Activated naive CD4-positive, alpha-beta T cell treated with anti-CD3 and anti-CD28 coated beads for 36 hours (primary cell): ENCODE results near the gene KY. TPM values are rescaled to one million over a fixed set of nuclear protein-coding genes. Genes with fewer than 3 reads are reported as not detected.

Experiments used
- CTCF ChIA-PET: fragments of 350-600 bp; sonication (Branson Sonifier 250); formaldehyde crosslinking; loops from one replicate; lab custom pipeline; 2021; ENCODE audit warnings: antibody characterized with exemption; lab: Charles Lee
- DNase-seq: peaks from one replicate; pipeline ENCODE4 v3.0.0-alpha.2; 2020
- H3K27ac Mint-ChIP-seq: one replicate; pipeline ENCODE4 v1.8.0; 2021; ENCODE audit warnings: mild to moderate bottlenecking, mixed read lengths
- H3K27me3 Mint-ChIP-seq: one replicate; pipeline ENCODE4 v1.8.0; 2021; ENCODE audit warnings: low read depth, mixed read lengths
- H3K36me3 Mint-ChIP-seq: one replicate; pipeline ENCODE4 v1.8.0; 2021; ENCODE audit warnings: low read depth, mixed read lengths
- H3K4me1 Mint-ChIP-seq: one replicate; pipeline ENCODE4 v1.8.0; 2021; ENCODE audit warnings: low read depth, mixed read lengths
- H3K4me3 Mint-ChIP-seq: one replicate; pipeline ENCODE4 v1.8.0; 2021; ENCODE audit warnings: mild to moderate bottlenecking, moderate library complexity, mixed read lengths
- H3K9me3 Mint-ChIP-seq: one replicate; pipeline ENCODE4 v1.8.0; 2021; ENCODE audit warnings: mixed read lengths
- intact Hi-C: fragments of 100-400 bp; cut with micrococcal nuclease; formaldehyde crosslinking; loops from one replicate; pipeline ENCODE4 v1.15.1; 2023
- total RNA-seq, 2 experiments: library from RNA; stranded (reverse); gene quantifications; one replicate each; pipeline ENCODE4 v1.2.3, GENCODE V29; 2021

The KY gene
- total RNA-seq: not detected

GRCh38 chr3:134650431-134651346 lies at the start of gene KY:
TSS of gene KY (minus strand) at chr3:134651022. CDS start at chr3:134650960, 62 bp downstream.
- CTCF ChIA-PET: interaction anchor here (0.5 to 1.6 kb wide), 3 partner anchors 12 to 595 kb away, joined by 4 to 5 read pairs (median 4); no protein-coding TSS in a partner anchor
- Mint-ChIP-seq H3K4me1 (no peaks in the 10 kb centered on the region), H3K27ac (no peak within 1 kb of the TSS), H3K4me3 (no peak within 1 kb of the TSS), H3K9me3 (no peaks in the 10 kb centered on the region), H3K36me3 (no peaks in the 10 kb centered on the region), H3K27me3 (peaks cover 19% of the 10 kb centered on the region)
- intact Hi-C loops: loop anchor here (1.0 kb wide), 1 partner anchor 105 kb away; no protein-coding TSS in a partner anchor
- DNase-seq: no peak

DNA sequence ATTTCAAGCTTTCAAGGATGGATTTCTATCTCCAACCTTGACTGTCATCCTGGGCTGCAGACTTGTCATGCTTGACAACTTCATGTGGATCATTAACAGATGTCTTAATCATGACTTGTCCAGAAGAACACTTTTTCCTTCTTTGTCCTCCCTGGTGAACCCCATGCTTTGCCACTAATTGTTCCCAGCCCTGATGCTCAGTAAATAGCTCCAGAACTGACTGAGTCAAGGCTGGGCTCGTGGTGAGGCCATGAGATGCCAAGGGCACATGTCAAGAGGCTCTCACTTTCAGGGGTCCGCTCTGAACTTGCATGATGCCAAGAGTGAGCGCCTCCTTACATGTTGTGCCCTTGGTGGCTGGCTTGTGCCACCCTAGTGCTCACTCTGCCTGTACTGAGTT lies 48.9 kb upstream of the KY start:
- Mint-ChIP-seq H3K4me1 (no peaks in the 10 kb centered on the region), H3K36me3 (no peaks in the 10 kb centered on the region), H3K9me3 (no peaks in the 10 kb centered on the region), H3K27me3 (peaks cover 4% of the 10 kb centered on the region), H3K4me3 (no peak overlapping the region), H3K27ac (no peak overlapping the region)
- no peak for DNase-seq
- CTCF ChIA-PET: no interaction called here
- intact Hi-C loops: no loop called here

- CTCF ChIA-PET: no interaction called here
- intact Hi-C loops: no loop called here
- H3K36me3 Mint-ChIP-seq: no peaks in the 10 kb centered on the region
- DNase-seq: no peak
- no peak overlapping the region for H3K4me3 Mint-ChIP-seq
- H3K27ac Mint-ChIP-seq: no peak overlapping the region
- no peaks in the 10 kb centered on the region for H3K9me3 Mint-ChIP-seq
- H3K4me1 Mint-ChIP-seq: no peaks in the 10 kb centered on the region
- peaks cover 7% of the 10 kb centered on the region for H3K27me3 Mint-ChIP-seq
Measured at GRCh38 chr3:134699141-134699711, 48.4 kb upstream of the KY start.

GRCh38 chr3:134697830-134698689 lies 47.2 kb upstream of the KY start:
- intact Hi-C loops: no loop called here
- Mint-ChIP-seq H3K36me3 (no peaks in the 10 kb centered on the region), H3K9me3 (no peaks in the 10 kb centered on the region), H3K4me3 (no peak overlapping the region), H3K27me3 (peaks cover 7% of the 10 kb centered on the region), H3K4me1 (no peaks in the 10 kb centered on the region), H3K27ac (no peak overlapping the region)
- CTCF ChIA-PET: no interaction called here
- no peak for DNase-seq

DNA sequence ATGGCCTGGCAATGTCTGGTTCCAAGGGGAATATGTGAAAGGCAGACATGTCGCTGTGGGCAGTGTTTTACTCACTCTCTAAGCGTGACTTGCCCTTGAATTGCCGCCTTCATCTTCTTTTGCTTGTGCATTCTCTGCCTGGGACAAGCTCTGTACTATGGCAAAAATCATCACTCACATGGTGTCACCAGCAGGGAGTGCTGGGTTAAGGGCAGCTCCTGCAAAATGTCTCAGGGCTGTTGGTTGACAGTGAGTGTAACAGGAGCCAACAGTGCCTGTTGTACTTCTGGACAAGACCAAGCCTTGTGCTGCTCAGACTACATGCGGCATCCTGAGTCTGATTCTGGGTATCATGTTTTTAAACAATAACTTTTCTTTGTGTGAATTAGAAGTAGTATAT lies 45.3 kb upstream of the KY start:
- CTCF ChIA-PET: no interaction called here
- no peak overlapping the region for H3K4me3 Mint-ChIP-seq
- H3K4me1 Mint-ChIP-seq: no peaks in the 10 kb centered on the region
- intact Hi-C loops: no loop called here
- peaks cover 7% of the 10 kb centered on the region for H3K27me3 Mint-ChIP-seq
- no peak overlapping the region for H3K27ac Mint-ChIP-seq
- DNase-seq: no peak
- H3K9me3 Mint-ChIP-seq: no peaks in the 10 kb centered on the region
- H3K36me3 Mint-ChIP-seq: no peaks in the 10 kb centered on the region

GRCh38 chr3:134694946-134695543 lies 44.2 kb upstream of the KY start:
- intact Hi-C loops: no loop called here
- no peak overlapping the region for H3K27ac Mint-ChIP-seq
- CTCF ChIA-PET: no interaction called here
- no peak for DNase-seq
- no peaks in the 10 kb centered on the region for H3K36me3 Mint-ChIP-seq
- peaks cover 3% of the 10 kb centered on the region for H3K27me3 Mint-ChIP-seq
- no peaks in the 10 kb centered on the region for H3K4me1 Mint-ChIP-seq
- H3K4me3 Mint-ChIP-seq: no peak overlapping the region
- H3K9me3 Mint-ChIP-seq: no peaks in the 10 kb centered on the region

DNA sequence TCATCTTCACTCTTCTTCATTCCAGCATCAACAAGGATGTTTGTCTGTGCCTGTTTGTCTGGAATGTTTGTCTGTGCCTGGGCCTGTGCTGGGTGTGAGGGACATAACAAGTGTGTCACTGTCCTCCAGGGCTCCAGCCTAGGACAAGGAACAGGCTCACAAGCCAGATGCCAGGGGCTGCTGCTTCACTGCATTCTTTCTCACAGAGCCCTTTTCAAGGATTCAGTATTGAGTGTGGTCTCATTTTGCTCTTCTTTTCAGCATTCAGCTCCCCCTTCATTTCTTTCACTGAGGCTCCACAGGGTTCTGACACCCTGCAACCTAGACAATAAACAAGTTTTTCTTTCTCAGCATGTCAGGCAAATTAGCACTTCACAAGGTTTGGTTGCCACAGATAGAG lies 43.6 kb upstream of the KY start:
- intact Hi-C loops: no loop called here
- no peak overlapping the region for H3K4me3 Mint-ChIP-seq
- no peaks in the 10 kb centered on the region for H3K36me3 Mint-ChIP-seq
- no peaks in the 10 kb centered on the region for H3K9me3 Mint-ChIP-seq
- H3K4me1 Mint-ChIP-seq: no peaks in the 10 kb centered on the region
- CTCF ChIA-PET: no interaction called here
- no peak overlapping the region for H3K27ac Mint-ChIP-seq
- no peak for DNase-seq
- peaks cover 3% of the 10 kb centered on the region for H3K27me3 Mint-ChIP-seq

GRCh38 chr3:134693804-134694203 lies 43.0 kb upstream of the KY start:
- H3K9me3 Mint-ChIP-seq: no peaks in the 10 kb centered on the region

GRCh38 chr3:134693226-134693625 lies 42.4 kb upstream of the KY start:
- Mint-ChIP-seq H3K9me3 (no peaks in the 10 kb centered on the region), H3K27ac (no peak overlapping the region), H3K4me1 (no peaks in the 10 kb centered on the region), H3K27me3 (peaks cover 3% of the 10 kb centered on the region), H3K4me3 (no peak overlapping the region), H3K36me3 (no peaks in the 10 kb centered on the region)
- CTCF ChIA-PET: no interaction called here
- DNase-seq: no peak
- intact Hi-C loops: no loop called here

More at GRCh38 chr3:134693804-134694203, 43.0 kb upstream of the KY start:
- intact Hi-C loops: no loop called here
- Mint-ChIP-seq H3K27me3 (peaks cover 3% of the 10 kb centered on the region), H3K36me3 (no peaks in the 10 kb centered on the region), H3K4me1 (no peaks in the 10 kb centered on the region), H3K27ac (no peak overlapping the region), H3K4me3 (no peak overlapping the region)
- no peak for DNase-seq
- CTCF ChIA-PET: no interaction called here

GRCh38 chr3:134690226-134690625 lies 39.4 kb upstream of the KY start:
- CTCF ChIA-PET: interaction anchor here (1.3 kb wide), 1 partner anchor 65 kb away, joined by 3 read pairs; no protein-coding TSS in a partner anchor
- no peaks in the 10 kb centered on the region for H3K9me3 Mint-ChIP-seq
- no peaks in the 10 kb centered on the region for H3K36me3 Mint-ChIP-seq
- H3K27ac Mint-ChIP-seq: no peak overlapping the region
- DNase-seq: no peak
- intact Hi-C loops: no loop called here
- H3K4me1 Mint-ChIP-seq: no peaks in the 10 kb centered on the region
- peaks cover 3% of the 10 kb centered on the region for H3K27me3 Mint-ChIP-seq
- H3K4me3 Mint-ChIP-seq: no peak overlapping the region

DNA sequence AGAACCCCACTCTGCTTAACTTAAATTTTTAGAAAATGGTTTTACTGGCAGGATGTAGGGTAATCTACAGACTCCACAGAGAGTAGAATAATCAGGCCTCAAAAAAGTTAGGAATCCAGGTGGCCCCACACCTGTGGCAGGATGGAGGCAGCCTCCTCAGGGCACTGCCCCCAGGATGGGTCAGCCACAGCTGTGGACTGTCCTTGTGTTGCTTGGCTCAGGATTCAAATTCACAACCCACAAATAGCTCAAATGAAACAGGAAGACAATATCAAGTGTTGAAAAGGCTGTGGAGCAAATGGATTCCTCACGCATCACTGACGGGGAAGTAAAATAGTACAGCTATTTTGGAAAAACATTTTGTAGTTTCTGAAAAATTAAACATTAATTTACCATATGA lies 36.8 kb upstream of the KY start:
- no peak for DNase-seq
- intact Hi-C loops: no loop called here
- H3K27ac Mint-ChIP-seq: no peak overlapping the region
- no peaks in the 10 kb centered on the region for H3K36me3 Mint-ChIP-seq
- CTCF ChIA-PET: no interaction called here
- no peaks in the 10 kb centered on the region for H3K4me1 Mint-ChIP-seq
- no peaks in the 10 kb centered on the region for H3K9me3 Mint-ChIP-seq
- H3K4me3 Mint-ChIP-seq: no peak overlapping the region
- H3K27me3 Mint-ChIP-seq: no peaks in the 10 kb centered on the region
